ENCODE measurements around the gene PHLDA2. TPM values are rescaled to one million over a fixed set of nuclear protein-coding genes. Genes with fewer than 3 reads are reported as not detected.
"Not testable (repeated sequence)": the region's sequence is repeated elsewhere in the genome, so short reads cannot be mapped to it uniquely, and the experiment has no call there.

PHLDA2 gene
- total and polyA plus RNA-seq, 2 experiments from 2014 or later: 11.7 to 66.0 TPM

- Histone ChIP-seq H3K79me2 (ENCODE audit: insufficient read depth) (0 out of 2 replicates have a peak, but pooled peaks cover 11% of the 10 kb centered on the region), H3K27me3 (replicated peaks; ENCODE audit: insufficient read depth) (no peaks in the 10 kb centered on the region), H3K9me2 (ENCODE audit: insufficient read depth) (no peaks in the 10 kb centered on the region), H3K9ac (no peak overlapping the region), H2AFZ (no peak overlapping the region), H3K4me3 (no peak overlapping the region), H3F3A (ENCODE audit: insufficient read depth) (peaks cover 18% of the 10 kb centered on the region), H3K9me3 (ENCODE audit: low read depth) (no peaks in the 10 kb centered on the region), H4K20me1 (ENCODE audit: insufficient read depth) (no peaks in the 10 kb centered on the region), H3K36me3 (ENCODE audit: low read depth) (no peaks in the 10 kb centered on the region), H3K4me1 (ENCODE audit: insufficient read depth) (peaks cover 29% of the 10 kb centered on the region), H3K4me2 (ENCODE audit: unreplicated experiment) (no peak overlapping the region), H3K27ac (no peak overlapping the region)
- in situ Hi-C loops (cut with MboI): no loop called here
- no peak for TF ChIP-seq EZH2phosphoT487 (IDR thresholded peaks at IDR 0.05; ENCODE audit: insufficient read depth, low read depth)
- no peak for TF ChIP-seq EZH2 (IDR thresholded peaks at IDR 0.05; ENCODE audit: insufficient read depth, poor library complexity, severe bottlenecking)
- DNase-seq: no peak
- 59 to 62% methylated on average over 10 to 13 of the region's 13 CpGs for WGBS, 2 experiments (ENCODE audit: low coverage in 1 of 2, low lambda C conversion rate in 2 of 2, missing lambda C conversion rate in 2 of 2)
These were observed 13.2 kb upstream of the PHLDA2 start for GRCh38 chr11:2942447-2942846.

- Histone ChIP-seq H3K4me2 (ENCODE audit: unreplicated experiment) (peak overlapping the region; percentile 4), H4K20me1 (ENCODE audit: insufficient read depth) (no peaks in the 10 kb centered on the region), H3F3A (ENCODE audit: insufficient read depth) (peaks cover 12% of the 10 kb centered on the region), H3K4me1 (ENCODE audit: insufficient read depth) (peaks cover 23% of the 10 kb centered on the region), H3K79me2 (ENCODE audit: insufficient read depth) (no peaks in the 10 kb centered on the region), H3K4me3 (no peak overlapping the region), H3K9me2 (ENCODE audit: insufficient read depth) (no peaks in the 10 kb centered on the region), H3K9ac (peak overlapping the region; percentile 60; the same call in 1 of the 2 replicates), H2AFZ (no peak overlapping the region), H3K36me3 (ENCODE audit: low read depth) (no peaks in the 10 kb centered on the region), H3K27me3 (replicated peaks; ENCODE audit: insufficient read depth) (no peaks in the 10 kb centered on the region), H3K9me3 (ENCODE audit: low read depth) (no peaks in the 10 kb centered on the region), H3K27ac (peak overlapping the region; percentile 34; the same call in 1 of the 2 replicates)
- 38 to 47% methylated on average over 7 to 10 of the region's 10 CpGs for WGBS, 2 experiments (ENCODE audit: low coverage in 1 of 2, low lambda C conversion rate in 2 of 2, missing lambda C conversion rate in 2 of 2)
- in situ Hi-C loops (cut with MboI): no loop called here
- peak; percentile 52 for DNase-seq
- TF ChIP-seq EZH2phosphoT487 (IDR thresholded peaks at IDR 0.05; ENCODE audit: insufficient read depth, low read depth): no peak
- TF ChIP-seq EZH2 (IDR thresholded peaks at IDR 0.05; ENCODE audit: insufficient read depth, poor library complexity, severe bottlenecking): no peak
These were observed 12.0 kb upstream of the PHLDA2 start for GRCh38 chr11:2940921-2941821.

DNA sequence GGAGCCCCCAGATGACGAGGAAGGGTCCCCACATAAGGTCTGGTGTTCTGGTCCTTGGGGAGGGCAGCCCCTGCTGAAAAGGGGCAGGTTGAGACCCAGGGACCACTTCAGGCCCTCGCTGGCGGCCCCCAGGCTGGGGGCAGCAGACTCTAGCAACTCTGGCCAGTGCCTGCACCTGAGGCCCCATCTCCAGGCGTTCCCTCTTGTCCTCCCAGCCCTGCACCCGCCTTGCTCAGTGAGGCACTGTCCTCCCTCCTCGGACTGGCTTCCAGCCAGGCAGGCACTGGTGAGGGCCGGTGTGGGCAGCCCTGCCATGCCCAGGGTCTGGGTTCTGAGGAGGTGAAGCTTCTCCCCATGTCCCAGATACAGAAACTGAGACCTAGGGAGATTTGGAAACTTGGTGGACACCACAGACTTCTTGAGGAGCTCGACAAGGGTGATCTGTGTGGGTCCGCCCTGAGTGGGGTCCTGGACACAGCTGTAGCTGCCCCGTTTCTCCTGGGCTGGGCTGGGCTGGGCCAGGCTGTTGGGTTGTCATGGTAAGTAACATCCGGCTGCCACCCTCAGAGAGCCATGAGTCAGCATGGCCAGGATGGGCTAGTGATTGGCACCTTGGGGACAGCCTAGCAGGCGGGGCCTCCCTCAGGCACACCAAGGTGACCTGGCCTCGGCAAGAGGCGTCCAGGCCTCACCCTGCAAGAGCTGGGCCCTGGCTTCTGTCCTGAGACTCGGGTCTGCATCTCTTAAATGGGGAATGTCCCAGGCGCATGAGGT lies 11.1 kb upstream of the PHLDA2 start:
- DNase-seq: peak; percentile 82
- in situ Hi-C loops (cut with MboI): no loop called here
- H2AFZ ChIP-seq: no peak overlapping the region
- WGBS, 2 experiments (ENCODE audit: low coverage in 1 of 2, low lambda C conversion rate in 2 of 2, missing lambda C conversion rate in 2 of 2): 40 to 44% methylated on average over 15 of the region's 16 CpGs
- no peaks in the 10 kb centered on the region for H3K9me2 ChIP-seq (ENCODE audit: insufficient read depth)
- peak overlapping the region; percentile 56 for H3K27ac ChIP-seq
- H3K9ac ChIP-seq: peak overlapping the region; percentile 60
- H3K4me1 ChIP-seq (ENCODE audit: insufficient read depth): peaks cover 16% of the 10 kb centered on the region
- H3K79me2 ChIP-seq (ENCODE audit: insufficient read depth): no peaks in the 10 kb centered on the region
- no peaks in the 10 kb centered on the region for H3K9me3 ChIP-seq (ENCODE audit: low read depth)
- no peaks in the 10 kb centered on the region for H4K20me1 ChIP-seq (ENCODE audit: insufficient read depth)
- H3F3A ChIP-seq (ENCODE audit: insufficient read depth): 0 out of 2 replicates have a peak, but pooled peaks cover 4% of the 10 kb centered on the region
- peak overlapping the region; percentile 4 for H3K4me2 ChIP-seq (ENCODE audit: unreplicated experiment)
- TF ChIP-seq EZH2 (IDR thresholded peaks at IDR 0.05; ENCODE audit: insufficient read depth, poor library complexity, severe bottlenecking) (no peak), EZH2phosphoT487 (IDR thresholded peaks at IDR 0.05; ENCODE audit: insufficient read depth, low read depth) (no peak)
- no peaks in the 10 kb centered on the region for H3K27me3 ChIP-seq (replicated peaks; ENCODE audit: insufficient read depth)
- no peaks in the 10 kb centered on the region for H3K36me3 ChIP-seq (ENCODE audit: low read depth)
- H3K4me3 ChIP-seq: no peak overlapping the region

GRCh38 chr11:2938458-2939418 lies 9.5 kb upstream of the PHLDA2 start:
- H3K27ac ChIP-seq; H3K9me3 ChIP-seq (ENCODE audit: low read depth); H3K9me2 ChIP-seq (ENCODE audit: insufficient read depth); H4K20me1 ChIP-seq (ENCODE audit: insufficient read depth); H3F3A ChIP-seq (ENCODE audit: insufficient read depth); H3K4me3 ChIP-seq; in situ Hi-C loops (cut with MboI); H3K27me3 ChIP-seq (replicated peaks; ENCODE audit: insufficient read depth); H3K9ac ChIP-seq; H2AFZ ChIP-seq; H3K36me3 ChIP-seq (ENCODE audit: low read depth); H3K79me2 ChIP-seq (ENCODE audit: insufficient read depth); H3K4me2 ChIP-seq (ENCODE audit: unreplicated experiment); DNase-seq: not testable (repeated sequence)
- peaks cover 10% of the 10 kb centered on the region for H3K4me1 ChIP-seq (ENCODE audit: insufficient read depth)
- WGBS, 2 experiments (ENCODE audit: low coverage in 1 of 2, low lambda C conversion rate in 2 of 2, missing lambda C conversion rate in 2 of 2): 90 to 94% methylated on average over 19 to 20 of the region's 20 CpGs

DNA sequence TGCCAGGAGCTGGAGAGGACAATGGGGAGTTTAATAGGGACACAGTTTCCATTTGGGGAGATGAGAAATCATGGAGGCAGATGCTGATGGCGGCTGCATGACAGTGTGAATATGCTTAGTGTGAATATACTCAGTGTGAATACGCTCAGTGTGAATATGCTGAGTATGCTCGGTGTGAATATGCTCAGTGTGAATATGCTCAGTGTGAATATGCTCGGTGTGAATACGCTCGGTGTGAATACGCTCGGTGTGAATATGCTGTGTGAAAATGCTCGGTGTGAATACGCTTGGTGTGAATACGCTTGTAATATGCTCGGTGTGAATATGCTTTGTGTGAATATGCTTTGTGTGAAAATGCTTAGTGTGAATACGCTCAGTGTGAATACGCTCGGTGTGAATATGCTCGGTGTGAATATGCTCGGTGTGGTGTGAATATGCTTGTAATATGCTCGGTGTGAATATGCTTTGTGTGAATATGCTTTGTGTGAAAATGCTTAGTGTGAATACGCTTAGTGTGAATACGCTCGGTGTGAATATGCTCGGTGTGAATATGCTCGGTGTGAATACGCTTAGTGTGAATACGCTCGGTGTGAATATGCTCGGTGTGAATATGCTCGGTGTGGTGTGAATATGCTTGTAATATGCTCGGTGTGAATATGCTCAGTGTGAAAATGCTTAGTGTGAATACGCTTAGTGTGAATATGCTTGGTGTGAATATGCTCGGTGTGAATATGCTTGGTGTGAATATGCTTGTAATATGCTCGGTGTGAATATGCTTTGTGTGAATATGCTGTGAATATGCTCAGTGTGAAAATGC lies 8.6 kb upstream of the PHLDA2 start:
- H3K9me2 ChIP-seq (ENCODE audit: insufficient read depth); H3K9ac ChIP-seq; in situ Hi-C loops (cut with MboI); H3K36me3 ChIP-seq (ENCODE audit: low read depth); H3K4me2 ChIP-seq (ENCODE audit: unreplicated experiment); H3K4me3 ChIP-seq; H3K27ac ChIP-seq; H2AFZ ChIP-seq; DNase-seq; H3K27me3 ChIP-seq (replicated peaks; ENCODE audit: insufficient read depth); H3F3A ChIP-seq (ENCODE audit: insufficient read depth); H4K20me1 ChIP-seq (ENCODE audit: insufficient read depth); H3K79me2 ChIP-seq (ENCODE audit: insufficient read depth); H3K9me3 ChIP-seq (ENCODE audit: low read depth): not testable (repeated sequence)
- 85 to 98% methylated on average over 12 to 18 of the region's 32 CpGs for WGBS, 2 experiments (ENCODE audit: low coverage in 1 of 2, low lambda C conversion rate in 2 of 2, missing lambda C conversion rate in 2 of 2)
- peaks cover 18% of the 10 kb centered on the region for H3K4me1 ChIP-seq (ENCODE audit: insufficient read depth)
